Measurements from ENCODE around the gene DDX54.

DNA sequence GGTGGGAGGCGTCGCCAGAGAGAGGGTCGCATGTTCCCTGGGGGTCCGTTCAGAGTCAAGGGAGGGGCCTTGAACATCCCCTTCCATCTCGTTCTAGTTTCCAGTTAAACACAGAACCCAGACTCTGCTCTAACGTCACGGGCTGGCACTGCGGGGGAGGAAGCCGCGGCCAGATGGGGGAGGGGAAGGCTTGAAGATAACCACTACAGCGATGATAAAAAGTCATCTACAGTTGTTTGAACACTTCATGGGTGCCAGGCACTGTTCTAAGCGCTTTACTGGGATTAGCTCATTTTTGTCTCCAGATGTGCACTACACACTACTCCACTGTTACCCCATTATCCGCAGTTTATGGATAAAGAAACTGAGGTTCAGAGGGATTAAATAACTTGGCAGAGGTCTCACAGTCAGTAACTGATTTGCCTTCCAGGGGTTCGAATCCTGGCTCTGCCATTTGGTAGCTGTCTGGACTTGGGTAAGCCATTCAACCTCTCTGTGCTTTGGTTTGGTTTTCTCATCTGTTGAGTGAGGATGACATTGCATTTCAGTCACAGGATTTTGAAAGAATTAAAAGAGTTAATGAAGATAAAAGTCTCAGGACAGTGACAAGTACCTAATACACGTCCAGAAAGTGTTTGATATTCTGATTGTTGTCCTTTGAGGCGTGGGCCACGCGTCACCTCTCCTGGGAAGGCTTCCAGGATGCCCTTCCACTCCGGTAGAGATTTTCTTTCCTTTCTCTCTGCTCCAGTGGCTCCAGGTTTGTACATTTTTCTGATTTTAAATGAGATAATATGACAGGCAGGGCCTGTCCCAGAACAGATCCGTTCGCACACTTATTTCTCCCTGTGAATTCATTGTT, 48.9 kb downstream of the DDX54 start:
- no peak for TF ChIP-seq POLR2A (IDR thresholded peaks at IDR 0.05; ENCODE audit: low read depth, low read length)
- no peak for TF ChIP-seq TAF1 (IDR thresholded peaks at IDR 0.05; ENCODE audit: low read depth, low read length)
- TF ChIP-seq POLR2AphosphoS5 (IDR thresholded peaks at IDR 0.05; ENCODE audit: low read depth, low read length) = no peak
- no peak for TF ChIP-seq SPI1 (IDR thresholded peaks at IDR 0.05; ENCODE audit: low read depth, low read length)
- TF ChIP-seq POU2F2 (IDR thresholded peaks at IDR 0.05; ENCODE audit: low read depth, low read length) = no peak
